A549 (cell line): Measurements from ENCODE around the gene ASTN1. TPM values are rescaled to one million over a fixed set of nuclear protein-coding genes. Genes with fewer than 3 reads are reported as not detected.

ENCODE experiments used
- ATAC-seq, 2 experiments: fragments of 200-7000 bp in 1 of 2; fragments of >200 bp in 1 of 2; cut with Nextera tagmentation in 1 of 2; cut with Tn5 transposase in 1 of 2; 3 replicates each; pipeline versions ENCODE4 v1.8.0 to v1.9.1; 2018 to 2020; ENCODE audit warnings: mild to moderate bottlenecking in 1 of 2, moderate library complexity in 1 of 2
- CTCF ChIA-PET: fragments of 300-600 bp; sonication (Branson Sonifier 250); formaldehyde crosslinking; extraction: SDS; loops from one replicate; lab custom pipeline; 2021; ENCODE audit warnings: antibody characterized with exemption, inconsistent platforms; lab: Yijun Ruan, JAX
- POLR2A ChIA-PET: fragments of 350-600 bp; formaldehyde crosslinking; extraction: SDS; loops from one replicate; lab custom pipeline; 2021; ENCODE audit warnings: antibody characterized with exemption, inconsistent platforms; lab: Yijun Ruan, JAX
- DNase-seq, 2 experiments: peaks; one replicate each; pipeline versions ENCODE4 v3.0.0 to v3.0.0-alpha.2; 2011 to 2016; ENCODE audit warnings: low read depth in 1 of 2, low spot score in 1 of 2
- FAIRE-seq: peaks from 2 replicates; lab custom pipeline; 2011; peaks lifted over from hg19 to GRCh38; lab: Jason Lieb, UNC
- H3K27ac ChIP-seq, 2 experiments: fragments of >200 bp; sonication (Bioruptor Twin); formaldehyde crosslinking; 3 replicates each; pipeline ENCODE4 v1.5.1; 2016 to 2017
- H3K4me1 ChIP-seq: fragments of >200 bp; sonication (Bioruptor Twin); formaldehyde crosslinking; 3 replicates; pipeline ENCODE4 v1.6.1; 2016
- H3K4me2 ChIP-seq: fragments of >200 bp; sonication (Bioruptor Twin); formaldehyde crosslinking; 3 replicates; pipeline ENCODE4 v1.6.1; 2016
- H3K4me3 ChIP-seq: fragments of >200 bp; sonication (Bioruptor Twin); formaldehyde crosslinking; 3 replicates; pipeline ENCODE4 v1.5.1; 2016
- H3K9me3 ChIP-seq: fragments of >200 bp; sonication (Bioruptor Twin); formaldehyde crosslinking; 3 replicates; pipeline ENCODE4 v1.6.1; 2016
- CBX2 ChIP-seq: fragments of 200-600 bp; sonication (generic); IDR thresholded peaks from 2 replicates; pipeline ENCODE4 v1.6.1; 2016; ENCODE audit warnings: low read depth, mild to moderate bottlenecking, borderline replicate concordance
- CEBPB ChIP-seq, 2 experiments: fragments of >200 bp in 1 of 2; sonication (Bioruptor Twin) in 1 of 2; formaldehyde crosslinking in 1 of 2; IDR thresholded peaks; 2 replicates each; pipeline ENCODE4 v1.6.1; 2012 to 2016
- CTCF ChIP-seq: fragments of >200 bp; sonication (Bioruptor Twin); formaldehyde crosslinking; IDR thresholded peaks from 3 replicates; pipeline ENCODE4 v1.5.1; 2016
- EHMT2 ChIP-seq: fragments of 200-600 bp; sonication (generic); IDR thresholded peaks from 2 replicates; pipeline ENCODE4 v1.6.1; 2016; ENCODE audit warnings: antibody characterized with exemption, low read depth, mild to moderate bottlenecking, moderate library complexity
- ELK1 ChIP-seq: fragments of 150-350 bp; IDR thresholded peaks from 2 replicates; pipeline ENCODE4 v1.6.1; 2014; ENCODE audit warnings: low read depth, mild to moderate bottlenecking, low read length
- EP300 ChIP-seq, 2 experiments: fragments of >200 bp; sonication (Bioruptor Twin); formaldehyde crosslinking; IDR thresholded peaks; 2 replicates in 1 of 2; 3 replicates in 1 of 2; pipeline ENCODE4 v1.6.1; 2016 to 2017
- ESRRA ChIP-seq: fragments of 150-350 bp; IDR thresholded peaks from 2 replicates; pipeline ENCODE4 v1.6.1; 2014; ENCODE audit warnings: mild to moderate bottlenecking, low read length, borderline replicate concordance
- FOXS1 ChIP-seq: fragments of 250-450 bp; sonication (Bioruptor Pico); IDR thresholded peaks from 2 replicates; pipeline ENCODE4 v1.5.0; 2020; ENCODE audit warnings: mild to moderate bottlenecking, moderate library complexity
- HDAC2 ChIP-seq: fragments of 200-600 bp; sonication (generic); IDR thresholded peaks from 2 replicates; pipeline ENCODE4 v1.6.1; 2016
- HEYL ChIP-seq: fragments of 250-450 bp; sonication (Bioruptor Pico); IDR thresholded peaks from 2 replicates; pipeline ENCODE4 v1.8.0; 2021; ENCODE audit warnings: mild to moderate bottlenecking, moderate library complexity
- HMGXB4 ChIP-seq: fragments of 250-450 bp; sonication (Bioruptor Pico); IDR thresholded peaks from 2 replicates; pipeline ENCODE4 v1.5.0; 2021; ENCODE audit warnings: mild to moderate bottlenecking, moderate library complexity, borderline replicate concordance
- HOXA7 ChIP-seq: fragments of 250-450 bp; sonication (Bioruptor Pico); IDR thresholded peaks from 2 replicates; pipeline ENCODE4 v1.5.0; 2020; ENCODE audit warnings: mild to moderate bottlenecking, moderate library complexity
- HOXB13 ChIP-seq: fragments of 250-450 bp; sonication (Bioruptor Pico); IDR thresholded peaks from 2 replicates; pipeline ENCODE4 v1.5.0; 2020; ENCODE audit warnings: low read depth, mild to moderate bottlenecking, moderate library complexity
- JUNB ChIP-seq: fragments of >200 bp; sonication (Bioruptor Twin); formaldehyde crosslinking; IDR thresholded peaks from 2 replicates; pipeline ENCODE4 v1.6.1; 2016
- KDM1A ChIP-seq: fragments of 200-600 bp; sonication (generic); IDR thresholded peaks from 2 replicates; pipeline ENCODE4 v1.6.1; 2016; ENCODE audit warnings: low read depth, mild to moderate bottlenecking
- MAFK ChIP-seq: fragments of 450-650 bp; IDR thresholded peaks from 2 replicates; pipeline ENCODE4 v1.6.1; 2014; ENCODE audit not compliant: partially characterized antibody
- MAZ ChIP-seq: fragments of 150-350 bp; IDR thresholded peaks from 2 replicates; pipeline ENCODE4 v1.6.1; 2014; ENCODE audit warnings: antibody characterized with exemption, low read depth, low read length, borderline replicate concordance
- MYC ChIP-seq: IDR thresholded peaks from 2 replicates; pipeline ENCODE4 v1.6.1; 2012; ENCODE audit warnings: mild to moderate bottlenecking, inconsistent platforms, low read length, improper control_type of control experiment, borderline replicate concordance
- NPAS2 ChIP-seq: fragments of 250-450 bp; sonication (Bioruptor Pico); IDR thresholded peaks from 2 replicates; pipeline ENCODE4 v1.8.0; 2022; ENCODE audit warnings: mild to moderate bottlenecking, moderate library complexity, borderline replicate concordance
- PHF8 ChIP-seq: fragments of 200-600 bp; sonication (generic); IDR thresholded peaks from 2 replicates; pipeline ENCODE4 v1.6.1; 2016; ENCODE audit warnings: low read depth, mild to moderate bottlenecking, antibody characterized with exemption, moderate library complexity, borderline replicate concordance
- POLR2A ChIP-seq: IDR thresholded peaks from 2 replicates; pipeline ENCODE4 v1.6.1; 2012; ENCODE audit warnings: mild to moderate bottlenecking, low read length
- POLR2AphosphoS2 ChIP-seq: conservative IDR thresholded peaks from 2 replicates; pipeline ENCODE4 v1.6.1; 2012; ENCODE audit warnings: low read length, improper control_type of control experiment, inconsistent platforms
- RAD21 ChIP-seq, 2 experiments: fragments of >200 bp in 1 of 2; sonication (Bioruptor Twin) in 1 of 2; formaldehyde crosslinking in 1 of 2; IDR thresholded peaks in 1 of 2; conservative IDR thresholded peaks in 1 of 2; 2 replicates in 1 of 2; 3 replicates in 1 of 2; pipeline ENCODE4 v1.6.1; 2012 to 2018; ENCODE audit warnings: inconsistent platforms in 1 of 2
- RFX5 ChIP-seq: fragments of 450-650 bp; IDR thresholded peaks from 2 replicates; pipeline ENCODE4 v1.7.1; 2014; ENCODE audit warnings: antibody characterized with exemption, mild to moderate bottlenecking, moderate library complexity
- SMC3 ChIP-seq: fragments of >200 bp; sonication (Bioruptor Twin); formaldehyde crosslinking; IDR thresholded peaks from 3 replicates; pipeline ENCODE4 v1.6.1; 2018; ENCODE audit warnings: inconsistent platforms
- SREBF2 ChIP-seq: fragments of 450-650 bp; IDR thresholded peaks from 2 replicates; pipeline ENCODE4 v1.6.1; 2014; ENCODE audit warnings: mild to moderate bottlenecking, moderate library complexity
- ZFP36 ChIP-seq: fragments of 450-650 bp; IDR thresholded peaks from 2 replicates; pipeline ENCODE4 v1.6.1; 2014; ENCODE audit warnings: borderline replicate concordance; ENCODE audit not compliant: partially characterized antibody
- ZNF302 ChIP-seq: fragments of 250-450 bp; sonication (Bioruptor Pico); IDR thresholded peaks from 2 replicates; pipeline ENCODE4 v1.9.0; 2021; ENCODE audit warnings: inconsistent platforms, mild to moderate bottlenecking, moderate library complexity
- ZSCAN20 ChIP-seq: fragments of 250-450 bp; sonication (Bioruptor Pico); IDR thresholded peaks from 2 replicates; pipeline ENCODE4 v1.8.0; 2022; ENCODE audit warnings: mild to moderate bottlenecking, moderate library complexity
- WGBS: methylation state at CpG from one replicate; pipeline ENCODE4 v1.1.6; 2017; ENCODE audit errors: missing lambda C conversion rate; 5-methylcytosine and 5-hydroxymethylcytosine counted together
- polyA plus RNA-seq, 4 experiments: library from polyadenylated mRNA; depleted of rRNA in 3 of 4; stranded (reverse); fragments of >200 nt; fragmentation: RNase III in 1 of 4; extraction: RNeasy Plus Mini Kit Qiagen cat#74134 plus additional on column Dnase treatment in 1 of 4; gene quantifications; 2 replicates in 3 of 4; 3 replicates in 1 of 4; pipeline ENCODE4 v1.2.3, GENCODE V29; 2011 to 2017

Gene ASTN1
- polyA plus RNA-seq, 2 of the 4 experiments (the other 2 are of a cell fraction) = not detected

GRCh38 chr1:176963181-176963580 is 201.3 kb downstream of the ASTN1 start:
- no peaks in the 10 kb centered on the region for H3K9me3 ChIP-seq
- H3K27ac ChIP-seq = no peak overlapping the region
- H3K4me1 ChIP-seq = no peaks in the 10 kb centered on the region
- WGBS = 16% methylated on average over 2 of the region's 2 CpGs
- ATAC-seq (no peak), DNase-seq (no peak), FAIRE-seq (no peak)
- no peak for TF ChIP-seq MYC
- no peak for TF ChIP-seq ZFP36
- TF ChIP-seq JUNB = no peak
- TF ChIP-seq POLR2A = no peak
- no peak for TF ChIP-seq KDM1A
- TF ChIP-seq ZNF302 (CRISPR knock-in tag) = no peak
- no peak for TF ChIP-seq EHMT2
- no peak for TF ChIP-seq ZSCAN20 (CRISPR knock-in tag)
- TF ChIP-seq HOXB13 (CRISPR knock-in tag) = no peak
- TF ChIP-seq RFX5 = no peak
- no peak for TF ChIP-seq RAD21 (conservative IDR thresholded peaks at IDR 0.05 in 1 of 2, IDR thresholded peaks at IDR 0.05 in 1 of 2)
- no peak for TF ChIP-seq CEBPB (IDR thresholded peaks at IDR 0.05)
- TF ChIP-seq NPAS2 (CRISPR knock-in tag) = no peak
- TF ChIP-seq PHF8 = no peak
- no peak for TF ChIP-seq HOXA7
- H3K4me3 ChIP-seq = no peak overlapping the region
- no peak overlapping the region for H3K4me2 ChIP-seq
- POLR2A ChIA-PET = no interaction called here
- CTCF ChIA-PET = no interaction called here

GRCh38 chr1:176961678-176962077 is 202.8 kb downstream of the ASTN1 start:
- ChIA-PET CTCF (no interaction called here), POLR2A (no interaction called here)
- no peak for FAIRE-seq
- no peak for DNase-seq
- no peak overlapping the region for H3K4me2 ChIP-seq
- 0% methylated on average over 2 of the region's 2 CpGs for WGBS
- H3K4me1 ChIP-seq = no peaks in the 10 kb centered on the region
- no peak overlapping the region for H3K27ac ChIP-seq
- H3K4me3 ChIP-seq = no peak overlapping the region
- TF ChIP-seq CBX2 (no peak), ESRRA (no peak), EP300 (IDR thresholded peaks at IDR 0.05) (no peak), KDM1A (no peak), SREBF2 (no peak), HEYL (CRISPR knock-in tag) (no peak), ZSCAN20 (CRISPR knock-in tag) (no peak), MAFK (no peak)
- no peak for ATAC-seq
- H3K9me3 ChIP-seq = no peaks in the 10 kb centered on the region

GRCh38 chr1:176959191-176959820 is 205.2 kb downstream of the ASTN1 start:
- WGBS = 11% methylated on average over 3 of the region's 3 CpGs
- Histone ChIP-seq H3K9me3 (no peaks in the 10 kb centered on the region), H3K4me2 (no peak overlapping the region), H3K4me1 (no peaks in the 10 kb centered on the region), H3K4me3 (no peak overlapping the region), H3K27ac (no peak overlapping the region)
- no peak for FAIRE-seq
- ChIA-PET CTCF (interaction anchor here (0.6 to 1.2 kb wide), 2 partner anchors 9 to 490 kb away, joined by 3 to 4 read pairs; no protein-coding TSS in a partner anchor), POLR2A (no interaction called here)
- ATAC-seq = no peak
- no peak for DNase-seq
- TF ChIP-seq CTCF (no peak), FOXS1 (CRISPR knock-in tag) (no peak), ELK1 (no peak), HOXB13 (CRISPR knock-in tag) (no peak), MAZ (no peak), HMGXB4 (CRISPR knock-in tag) (no peak), HDAC2 (no peak), POLR2AphosphoS2 (no peak), SMC3 (no peak)
